ENCODE measurements around the gene SPP2.

DNA sequence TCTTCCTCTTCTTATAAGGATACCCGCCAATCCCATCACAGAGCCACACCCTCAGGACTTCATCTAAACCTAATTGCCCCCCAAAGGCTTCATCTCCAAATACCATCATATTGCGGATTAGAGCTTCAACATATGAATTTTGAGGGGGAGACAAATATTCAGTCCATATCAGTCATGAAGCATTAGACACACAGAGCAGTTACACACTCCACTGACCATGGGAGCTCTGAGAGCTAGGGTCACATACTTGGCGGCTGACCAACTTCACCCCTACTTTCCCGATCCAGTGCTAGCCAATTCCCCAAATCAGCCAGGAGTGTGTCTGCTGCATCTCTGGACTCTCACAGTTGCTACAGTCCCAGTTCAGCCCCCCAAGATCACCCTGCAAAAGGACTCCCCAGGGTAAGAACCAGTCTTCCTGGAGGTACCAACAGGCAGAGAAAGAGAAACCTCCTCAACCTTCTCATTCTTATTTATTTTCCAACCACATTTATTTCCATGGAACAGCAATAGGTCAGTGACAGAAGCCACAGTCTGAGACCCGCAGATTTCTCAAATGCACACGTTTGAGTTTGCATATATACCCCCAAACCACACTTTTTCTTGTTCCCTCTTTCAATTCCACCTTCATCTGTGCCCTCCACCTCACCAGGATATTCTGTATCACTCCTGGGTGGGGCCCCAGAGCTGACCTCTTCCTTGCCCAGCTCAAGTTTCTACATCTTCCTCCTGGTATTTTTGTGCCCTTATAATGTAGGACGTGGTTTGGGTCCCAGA, 33.3 kb downstream of the SPP2 start:
- TF ChIP-seq, protein P1, sequence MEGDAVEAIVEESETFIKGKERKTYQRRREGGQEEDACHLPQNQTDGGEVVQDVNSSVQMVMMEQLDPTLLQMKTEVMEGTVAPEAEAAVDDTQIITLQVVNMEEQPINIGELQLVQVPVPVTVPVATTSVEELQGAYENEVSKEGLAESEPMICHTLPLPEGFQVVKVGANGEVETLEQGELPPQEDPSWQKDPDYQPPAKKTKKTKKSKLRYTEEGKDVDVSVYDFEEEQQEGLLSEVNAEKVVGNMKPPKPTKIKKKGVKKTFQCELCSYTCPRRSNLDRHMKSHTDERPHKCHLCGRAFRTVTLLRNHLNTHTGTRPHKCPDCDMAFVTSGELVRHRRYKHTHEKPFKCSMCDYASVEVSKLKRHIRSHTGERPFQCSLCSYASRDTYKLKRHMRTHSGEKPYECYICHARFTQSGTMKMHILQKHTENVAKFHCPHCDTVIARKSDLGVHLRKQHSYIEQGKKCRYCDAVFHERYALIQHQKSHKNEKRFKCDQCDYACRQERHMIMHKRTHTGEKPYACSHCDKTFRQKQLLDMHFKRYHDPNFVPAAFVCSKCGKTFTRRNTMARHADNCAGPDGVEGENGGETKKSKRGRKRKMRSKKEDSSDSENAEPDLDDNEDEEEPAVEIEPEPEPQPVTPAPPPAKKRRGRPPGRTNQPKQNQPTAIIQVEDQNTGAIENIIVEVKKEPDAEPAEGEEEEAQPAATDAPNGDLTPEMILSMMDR (IDR thresholded peaks at IDR 0.05) = no peak
- no peak for TF ChIP-seq EP300 (IDR thresholded peaks at IDR 0.05)

All from suprapubic skin (tissue), 3 donors.